ENCODE data around the gene ZNF620. TPM values are rescaled to one million over a fixed set of nuclear protein-coding genes. Genes with fewer than 3 reads are reported as not detected.

ZNF620 gene
- total RNA-seq, 2 experiments from 2014 or later, result 2.9 to 3.7 TPM

DNA sequence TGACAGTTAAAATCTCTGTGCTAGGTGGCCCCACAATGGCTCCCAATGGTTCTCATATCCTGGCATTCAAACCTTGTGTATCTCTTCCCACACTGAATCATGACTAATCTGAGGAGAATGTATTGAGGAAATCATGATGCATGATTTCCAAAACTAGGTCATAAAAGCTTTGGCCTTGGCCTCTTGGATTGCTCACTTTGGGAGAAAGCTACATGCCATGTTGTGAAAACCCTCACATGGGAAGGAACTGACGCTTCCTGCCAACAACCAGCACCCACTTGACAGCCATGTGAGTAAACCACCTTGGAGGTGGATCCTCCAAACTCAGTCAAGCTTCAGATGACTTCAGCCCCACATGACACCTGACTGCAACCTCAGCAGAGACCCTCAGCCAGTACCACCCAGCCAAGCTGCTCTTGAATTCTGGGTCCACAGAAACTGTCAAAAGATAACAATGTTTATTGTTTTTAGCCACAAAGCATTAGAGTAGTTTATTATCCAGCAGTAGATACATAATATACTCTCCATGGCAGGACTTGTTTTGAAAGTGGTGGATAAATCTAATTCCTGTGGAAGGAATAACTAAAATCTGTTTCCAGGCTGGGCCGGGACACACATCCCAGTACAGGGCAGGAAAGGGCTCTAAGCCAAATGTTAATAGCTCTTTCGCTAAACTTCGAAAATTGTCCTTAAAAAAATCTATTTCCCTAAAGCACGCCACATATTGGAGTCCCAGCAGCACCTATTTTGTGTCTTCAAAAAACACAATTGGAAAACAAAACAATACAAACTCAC is 1.0 kb upstream of the ZNF620 start:
- no peak overlapping the region for H3K27ac Mint-ChIP-seq
- intact Hi-C loops (cut with micrococcal nuclease), result loop anchor here (1.0 to 2.0 kb wide), 2 partner anchors 24 to 168 kb away; no protein-coding TSS in a partner anchor

DNA sequence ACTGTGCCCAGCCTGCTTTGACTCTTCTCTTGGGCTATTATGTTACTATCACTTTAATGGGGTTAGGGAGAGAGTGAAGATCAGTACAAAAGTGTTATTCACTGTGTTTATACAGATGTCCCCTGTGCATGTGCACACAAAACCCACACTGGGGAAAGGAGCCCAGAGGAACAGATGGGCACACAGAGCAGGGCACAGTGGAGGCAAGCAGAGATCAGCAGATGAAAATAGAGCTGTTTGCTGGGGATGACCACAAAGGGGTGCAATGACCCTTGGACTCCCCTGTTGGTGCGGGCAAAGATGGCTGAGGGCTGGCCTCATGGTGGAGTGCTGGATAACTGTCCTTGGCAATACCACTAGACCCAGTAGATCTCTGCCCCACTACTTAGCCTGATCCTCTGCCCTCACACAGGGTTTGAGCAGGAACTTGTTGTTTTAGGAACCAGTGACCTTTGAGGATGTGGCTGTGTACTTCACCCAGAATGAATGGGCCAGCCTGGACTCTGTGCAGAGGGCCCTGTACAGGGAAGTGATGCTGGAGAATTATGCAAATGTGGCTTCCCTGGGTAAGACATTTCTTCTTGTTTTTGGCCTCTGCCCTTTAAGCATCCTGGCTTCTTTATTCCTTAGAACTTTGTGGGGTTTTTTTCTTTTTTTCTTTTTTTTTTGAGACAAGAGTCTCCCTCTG is 5.3 kb downstream of the ZNF620 start:
- POLR2A ChIA-PET, result no interaction called here
- CTCF ChIA-PET, result no interaction called here
- H3K9me3 Mint-ChIP-seq, result no peaks in the 10 kb centered on the region
- no peaks in the 10 kb centered on the region for H3K27me3 Mint-ChIP-seq
- DNase-seq, result no peak
- H3K4me1 Mint-ChIP-seq (ENCODE audit: low read depth), result peaks cover 7% of the 10 kb centered on the region
- H3K4me3 Mint-ChIP-seq, result no peak overlapping the region
- intact Hi-C loops (cut with micrococcal nuclease), result no loop called here
- H3K36me3 Mint-ChIP-seq, result peaks cover 29% of the 10 kb centered on the region
- no peak overlapping the region for H3K27ac Mint-ChIP-seq

More for the DNA sequence above, 1.0 kb upstream of the ZNF620 start:
- DNase-seq, result peak; percentile 44
- ChIA-PET POLR2A (interaction anchor here (0.8 to 1.0 kb wide), 3 partner anchors 28 to 48 kb away, joined by 3 to 4 read pairs (median 3); partner anchors contain the start of gene ZNF619), CTCF (interaction anchor here (0.9 to 1.3 kb wide), 3 partner anchors 11 to 182 kb away, joined by 3 to 4 read pairs (median 4); partner anchors contain the start of gene ZNF619)
- Mint-ChIP-seq H3K9me3 (no peaks in the 10 kb centered on the region), H3K36me3 (peaks cover 4% of the 10 kb centered on the region), H3K27me3 (no peaks in the 10 kb centered on the region), H3K4me3 (peak overlapping the region; percentile 91), H3K4me1 (ENCODE audit: low read depth) (peaks cover 17% of the 10 kb centered on the region)

- CTCF ChIA-PET, result no interaction called here
- intact Hi-C loops (cut with micrococcal nuclease), result no loop called here
- peaks cover 26% of the 10 kb centered on the region for H3K36me3 Mint-ChIP-seq
- H3K4me3 Mint-ChIP-seq, result no peak overlapping the region
- no peaks in the 10 kb centered on the region for H3K27me3 Mint-ChIP-seq
- no peak for DNase-seq
- POLR2A ChIA-PET, result no interaction called here
- no peaks in the 10 kb centered on the region for H3K4me1 Mint-ChIP-seq (ENCODE audit: low read depth)
- no peaks in the 10 kb centered on the region for H3K9me3 Mint-ChIP-seq
- H3K27ac Mint-ChIP-seq, result no peak overlapping the region
Measured at GRCh38 chr3:40516201-40516600, 10.4 kb downstream of the ZNF620 start.

GRCh38 chr3:40518067-40518466 is 12.2 kb downstream of the ZNF620 start:
- Mint-ChIP-seq H3K27me3 (no peaks in the 10 kb centered on the region), H3K4me3 (no peak overlapping the region), H3K27ac (no peak overlapping the region), H3K4me1 (ENCODE audit: low read depth) (no peaks in the 10 kb centered on the region), H3K9me3 (no peaks in the 10 kb centered on the region), H3K36me3 (peaks cover 16% of the 10 kb centered on the region)
- CTCF ChIA-PET, result interaction anchor here (0.6 kb wide), 1 partner anchor 10 kb away, joined by 4 read pairs; no protein-coding TSS in a partner anchor
- POLR2A ChIA-PET, result no interaction called here
- DNase-seq, result no peak
- intact Hi-C loops (cut with micrococcal nuclease), result no loop called here

GRCh38 chr3:40518848-40519247 is 13.0 kb downstream of the ZNF620 start:
- no peaks in the 10 kb centered on the region for H3K27me3 Mint-ChIP-seq
- CTCF ChIA-PET, result no interaction called here
- no peaks in the 10 kb centered on the region for H3K9me3 Mint-ChIP-seq
- intact Hi-C loops (cut with micrococcal nuclease), result no loop called here
- H3K4me1 Mint-ChIP-seq (ENCODE audit: low read depth), result peaks cover 2% of the 10 kb centered on the region
- no peak overlapping the region for H3K27ac Mint-ChIP-seq
- peaks cover 15% of the 10 kb centered on the region for H3K36me3 Mint-ChIP-seq
- H3K4me3 Mint-ChIP-seq, result no peak overlapping the region
- DNase-seq, result no peak
- POLR2A ChIA-PET, result no interaction called here

DNA sequence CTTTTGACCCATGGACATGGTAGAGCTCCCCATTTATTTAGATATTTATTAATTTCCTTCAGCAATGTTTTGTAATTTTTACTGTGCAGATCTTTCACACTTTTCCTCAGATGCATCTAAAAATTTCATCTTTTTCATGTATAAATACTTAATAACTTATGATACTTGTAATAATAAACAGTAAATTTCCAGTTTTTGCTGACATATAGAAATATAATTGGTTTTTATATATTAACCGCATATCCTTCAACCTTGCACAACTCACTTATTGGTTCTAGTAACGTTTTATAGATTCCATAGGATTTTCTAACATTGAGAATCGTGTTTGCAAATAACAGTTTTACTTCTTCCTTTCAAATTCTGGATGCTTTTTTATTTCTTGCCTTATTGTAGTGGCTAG is 15.4 kb downstream of the ZNF620 start:
- H3K27ac Mint-ChIP-seq, result no peak overlapping the region
- no peaks in the 10 kb centered on the region for H3K27me3 Mint-ChIP-seq
- peaks cover 9% of the 10 kb centered on the region for H3K36me3 Mint-ChIP-seq
- no peaks in the 10 kb centered on the region for H3K9me3 Mint-ChIP-seq
- H3K4me1 Mint-ChIP-seq (ENCODE audit: low read depth), result peaks cover 13% of the 10 kb centered on the region
- CTCF ChIA-PET, result no interaction called here
- H3K4me3 Mint-ChIP-seq, result no peak overlapping the region
- no peak for DNase-seq
- POLR2A ChIA-PET, result no interaction called here
- intact Hi-C loops (cut with micrococcal nuclease), result loop anchor here (5.0 kb wide), 2 partner anchors 184 to 681 kb away; no protein-coding TSS in a partner anchor

DNA sequence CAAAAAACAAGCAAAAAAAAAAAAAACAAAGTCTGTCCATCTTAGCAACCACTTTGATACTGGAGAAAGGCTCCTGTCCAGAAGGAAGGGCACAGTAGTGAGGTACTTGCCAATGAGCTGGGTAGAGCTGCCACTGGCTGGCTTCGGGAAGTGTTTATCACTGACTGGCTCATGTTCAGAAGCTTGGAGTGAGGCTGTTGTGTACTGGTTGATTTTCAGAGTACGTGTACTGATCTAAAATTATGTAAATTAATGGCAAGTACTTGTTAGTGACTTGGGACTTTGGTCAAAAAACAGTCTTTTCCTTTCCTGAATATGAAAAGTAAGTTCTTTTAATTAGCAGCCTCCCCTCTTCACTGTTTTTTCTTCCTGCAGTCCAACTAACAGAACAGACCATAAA is 17.9 kb downstream of the ZNF620 start:
- POLR2A ChIA-PET, result interaction anchor here (1.2 to 2.1 kb wide), 2 partner anchors 47 to 67 kb away, joined by 4 to 6 read pairs; partner anchors contain the start of genes RPL14 and ZNF619
- no peak for DNase-seq
- intact Hi-C loops (cut with micrococcal nuclease), result loop anchor here (1.0 to 5.0 kb wide), 6 partner anchors 17 to 679 kb away; partner anchors contain the start of genes EIF1B, ZNF619 and ZNF620
- H3K36me3 Mint-ChIP-seq, result peaks cover 24% of the 10 kb centered on the region
- H3K27me3 Mint-ChIP-seq, result no peaks in the 10 kb centered on the region
- no peaks in the 10 kb centered on the region for H3K9me3 Mint-ChIP-seq
- H3K27ac Mint-ChIP-seq, result peak overlapping the region; percentile 61
- H3K4me3 Mint-ChIP-seq, result peak overlapping the region; percentile 91
- peaks cover 23% of the 10 kb centered on the region for H3K4me1 Mint-ChIP-seq (ENCODE audit: low read depth)
- CTCF ChIA-PET, result interaction anchor here (0.9 to 1.4 kb wide), 3 partner anchors 14 to 213 kb away, joined by 4 read pairs; partner anchors contain the start of gene ZNF620

DNA sequence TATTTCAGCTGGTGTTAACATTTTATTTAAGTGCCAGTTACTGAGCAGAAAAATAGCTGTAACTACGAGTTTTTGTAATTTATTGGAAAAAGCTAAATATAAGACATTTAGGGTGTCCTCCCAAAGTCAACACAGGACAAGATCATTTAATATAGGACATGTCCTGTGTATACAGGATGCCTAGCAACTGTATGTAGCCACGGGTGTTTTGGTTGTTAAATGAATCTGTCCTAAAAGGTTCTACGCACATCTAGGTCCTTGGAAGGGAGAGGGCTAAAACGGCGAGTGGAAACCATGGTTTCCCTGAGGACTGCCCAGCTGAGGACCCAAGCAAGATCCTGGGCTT is 18.4 kb downstream of the ZNF620 start:
- Mint-ChIP-seq H3K36me3 (peaks cover 27% of the 10 kb centered on the region), H3K4me3 (peak overlapping the region; percentile 91), H3K9me3 (no peaks in the 10 kb centered on the region), H3K27me3 (no peaks in the 10 kb centered on the region), H3K27ac (peak overlapping the region; percentile 61), H3K4me1 (ENCODE audit: low read depth) (peaks cover 23% of the 10 kb centered on the region)
- intact Hi-C loops (cut with micrococcal nuclease), result loop anchor here (1.0 to 5.0 kb wide), 6 partner anchors 18 to 678 kb away; partner anchors contain the start of genes EIF1B, ZNF619 and ZNF620
- no peak for DNase-seq
- CTCF ChIA-PET, result interaction anchor here (0.9 to 1.4 kb wide), 3 partner anchors 14 to 213 kb away, joined by 4 read pairs; partner anchors contain the start of gene ZNF620
- POLR2A ChIA-PET, result interaction anchor here (1.2 to 2.1 kb wide), 2 partner anchors 47 to 67 kb away, joined by 4 to 6 read pairs; partner anchors contain the start of genes RPL14 and ZNF619

- intact Hi-C loops (cut with micrococcal nuclease), result loop anchor here (1.0 to 5.0 kb wide), 6 partner anchors 18 to 678 kb away; partner anchors contain the start of genes EIF1B, ZNF619 and ZNF620
- peaks cover 23% of the 10 kb centered on the region for H3K4me1 Mint-ChIP-seq (ENCODE audit: low read depth)
- DNase-seq, result peak; percentile 88
- no peaks in the 10 kb centered on the region for H3K27me3 Mint-ChIP-seq
- POLR2A ChIA-PET, result interaction anchor here (1.2 to 2.1 kb wide), 3 partner anchors 46 to 67 kb away, joined by 4 to 6 read pairs (median 4); partner anchors contain the start of genes RPL14 and ZNF619
- H3K9me3 Mint-ChIP-seq, result no peaks in the 10 kb centered on the region
- peak within 1 kb of the TSS; percentile 91 for H3K4me3 Mint-ChIP-seq
- peak within 1 kb of the TSS; percentile 84 for H3K27ac Mint-ChIP-seq
- CTCF ChIA-PET, result interaction anchor here (1.0 to 1.4 kb wide), 3 partner anchors 19 to 213 kb away, joined by 3 to 4 read pairs (median 4); partner anchors contain the start of gene ZNF620
- peaks cover 31% of the 10 kb centered on the region for H3K36me3 Mint-ChIP-seq
Measured at GRCh38 chr3:40524568-40525285, 18.9 kb downstream of the ZNF620 start, which contains the start of gene ZNF621. Gene ZNF621, plus strand, starts transcription at chr3:40524960. Its CDS starts 881 bp downstream, at chr3:40525841.

DNA sequence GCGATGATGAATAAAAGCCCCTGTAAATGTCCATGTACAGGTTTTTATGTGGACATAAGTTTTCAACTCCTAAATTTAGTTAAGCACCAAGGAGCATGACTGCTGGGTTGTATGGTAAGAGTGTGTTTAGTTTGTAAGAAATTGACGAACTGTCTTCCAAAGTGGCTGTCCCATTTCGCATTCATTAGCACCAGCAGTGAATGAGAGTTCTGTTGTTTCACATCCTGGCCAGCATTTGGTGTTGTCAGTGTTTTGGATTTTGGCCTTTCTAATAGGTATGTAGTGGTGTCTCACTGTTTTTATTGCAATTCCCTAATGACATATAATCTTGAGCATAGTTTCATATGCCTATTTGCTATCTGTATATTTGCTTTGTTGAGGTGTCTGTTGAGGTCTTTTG is 22.6 kb downstream of the ZNF620 start:
- Mint-ChIP-seq H3K9me3 (peaks cover 14% of the 10 kb centered on the region), H3K4me3 (no peak overlapping the region), H3K27ac (no peak overlapping the region), H3K27me3 (no peaks in the 10 kb centered on the region), H3K36me3 (peaks cover 66% of the 10 kb centered on the region), H3K4me1 (ENCODE audit: low read depth) (peaks cover 21% of the 10 kb centered on the region)
- intact Hi-C loops (cut with micrococcal nuclease), result no loop called here
- no peak for DNase-seq
- ChIA-PET CTCF (no interaction called here), POLR2A (no interaction called here)

GRCh38 chr3:40532252-40532651 is 26.4 kb downstream of the ZNF620 start:
- no peak for DNase-seq
- peaks cover 83% of the 10 kb centered on the region for H3K36me3 Mint-ChIP-seq
- H3K4me1 Mint-ChIP-seq (ENCODE audit: low read depth), result peaks cover 5% of the 10 kb centered on the region
- peaks cover 20% of the 10 kb centered on the region for H3K9me3 Mint-ChIP-seq
- H3K27ac Mint-ChIP-seq, result no peak overlapping the region
- ChIA-PET CTCF (interaction anchor here (0.6 to 0.9 kb wide), 2 partner anchors 43 to 48 kb away, joined by 3 to 4 read pairs; no protein-coding TSS in a partner anchor), POLR2A (no interaction called here)
- H3K4me3 Mint-ChIP-seq, result no peak overlapping the region
- no peaks in the 10 kb centered on the region for H3K27me3 Mint-ChIP-seq
- intact Hi-C loops (cut with micrococcal nuclease), result no loop called here

Measured in activated CD4-positive, alpha-beta memory T cell treated with anti-CD3 and anti-CD28 coated beads for 36 hours (primary cell).